GM12891 (cell line): ENCODE data around the gene CTNNA3.

ENCODE experiments used
- DNase-seq: peaks from one replicate; pipeline ENCODE4 v3.0.0; 2011; ENCODE audit warnings: low spot score; ENCODE audit not compliant: insufficient read length
- FAIRE-seq: peaks from 2 replicates; lab custom pipeline; 2011; peaks lifted over from hg19 to GRCh38; lab: Jason Lieb, UNC
- PAX5 ChIP-seq: IDR thresholded peaks from 2 replicates; pipeline ENCODE4 v1.6.1; 2011; ENCODE audit warnings: low read length, moderate library complexity, mild to moderate bottlenecking; ENCODE audit not compliant: insufficient read depth, severe bottlenecking
- POLR2A ChIP-seq: IDR thresholded peaks from 2 replicates; pipeline ENCODE4 v1.6.1; 2011; ENCODE audit warnings: low read depth, low read length, control low read depth
- POLR2AphosphoS5 ChIP-seq: IDR thresholded peaks from 2 replicates; pipeline ENCODE4 v1.6.1; 2011; ENCODE audit warnings: low read depth, low read length, control low read depth
- POU2F2 ChIP-seq: IDR thresholded peaks from 2 replicates; pipeline ENCODE4 v1.6.1; 2011; ENCODE audit warnings: low read depth, mild to moderate bottlenecking, control low read depth, low read length, moderate library complexity
- SPI1 ChIP-seq: IDR thresholded peaks from 2 replicates; pipeline ENCODE4 v1.6.1; 2011; ENCODE audit warnings: low read depth, low read length, control low read depth
- TAF1 ChIP-seq: IDR thresholded peaks from 2 replicates; pipeline ENCODE4 v1.6.1; 2011; ENCODE audit warnings: low read depth, low read length, control low read depth

Gene CTNNA3

GRCh38 chr10:66466622-66467021, 1229.4 kb downstream of the CTNNA3 start:
- no peak for FAIRE-seq
- TF ChIP-seq PAX5 (no peak), POLR2A (no peak), TAF1 (no peak), POU2F2 (no peak), SPI1 (no peak), POLR2AphosphoS5 (no peak)

GRCh38 chr10:66463611-66464010, 1232.4 kb downstream of the CTNNA3 start:
- DNase-seq (no peak), FAIRE-seq (no peak)
- TF ChIP-seq SPI1 (no peak), POLR2A (no peak), POU2F2 (no peak), TAF1 (no peak), PAX5 (no peak), POLR2AphosphoS5 (no peak)

More at GRCh38 chr10:66466622-66467021, 1229.4 kb downstream of the CTNNA3 start:
- no peak for DNase-seq

GRCh38 chr10:66457629-66458028, 1238.4 kb downstream of the CTNNA3 start:
- FAIRE-seq (no peak), DNase-seq (no peak)
- TF ChIP-seq PAX5 (no peak), POU2F2 (no peak), POLR2A (no peak), SPI1 (no peak), POLR2AphosphoS5 (no peak), TAF1 (no peak)

GRCh38 chr10:66455304-66455703, 1240.7 kb downstream of the CTNNA3 start:
- no peak for FAIRE-seq
- DNase-seq: no peak
- TF ChIP-seq POLR2A (no peak), SPI1 (no peak), POLR2AphosphoS5 (no peak), POU2F2 (no peak), PAX5 (no peak), TAF1 (no peak)

- no peak for FAIRE-seq
- DNase-seq: no peak
Observed at GRCh38 chr10:66440568-66440967, 1255.4 kb downstream of the CTNNA3 start.

GRCh38 chr10:66414943-66415342, 1281.1 kb downstream of the CTNNA3 start:
- no peak for DNase-seq
- no peak for FAIRE-seq
- TF ChIP-seq POLR2A (no peak), SPI1 (no peak), TAF1 (no peak), POU2F2 (no peak), PAX5 (no peak), POLR2AphosphoS5 (no peak)

More at GRCh38 chr10:66440568-66440967, 1255.4 kb downstream of the CTNNA3 start:
- TF ChIP-seq POLR2AphosphoS5 (no peak), POU2F2 (no peak), POLR2A (no peak), TAF1 (no peak), PAX5 (no peak), SPI1 (no peak)

- TF ChIP-seq POLR2AphosphoS5 (no peak), POU2F2 (no peak), PAX5 (no peak), TAF1 (no peak), SPI1 (no peak), POLR2A (no peak)
- FAIRE-seq (no peak), DNase-seq (no peak)
Observed at GRCh38 chr10:66405566-66405965, 1290.4 kb downstream of the CTNNA3 start.

- DNase-seq (no peak), FAIRE-seq (no peak)
- TF ChIP-seq PAX5 (no peak), TAF1 (no peak), POLR2AphosphoS5 (no peak), POLR2A (no peak), SPI1 (no peak), POU2F2 (no peak)
Observed at GRCh38 chr10:66398669-66399068, 1297.3 kb downstream of the CTNNA3 start.

- DNase-seq (no peak), FAIRE-seq (no peak)
- TF ChIP-seq PAX5: no peak
- no peak for TF ChIP-seq POLR2AphosphoS5
- no peak for TF ChIP-seq POU2F2
- TF ChIP-seq POLR2A: no peak
- no peak for TF ChIP-seq TAF1
- no peak for TF ChIP-seq SPI1
Observed at GRCh38 chr10:66394342-66395063, 1301.5 kb downstream of the CTNNA3 start.

- no peak for TF ChIP-seq SPI1
- no peak for TF ChIP-seq POU2F2
- TF ChIP-seq POLR2A: no peak
- TF ChIP-seq TAF1: no peak
- no peak for FAIRE-seq
- no peak for DNase-seq
Observed at GRCh38 chr10:66390926-66391325, 1305.1 kb downstream of the CTNNA3 start.
